ENCODE measurements around the gene KRTAP5-11.
"Not testable (repeated sequence)": the region's sequence is repeated elsewhere in the genome, so short reads cannot be mapped to it uniquely, and the experiment has no call there.

KRTAP5-11 gene

GRCh38 chr11:71543866-71544265, 38.8 kb downstream of the KRTAP5-11 start:
- TF ChIP-seq CTCF (IDR thresholded peaks at IDR 0.05; ENCODE audit: extremely low read depth, missing control alignments): no peak
- no peak for DNase-seq (ENCODE audit: low spot score)

- no peak for DNase-seq (ENCODE audit: low spot score)
- TF ChIP-seq CTCF (IDR thresholded peaks at IDR 0.05; ENCODE audit: extremely low read depth, missing control alignments): no peak
Measured at GRCh38 chr11:71542879-71543777, 39.5 kb downstream of the KRTAP5-11 start.

GRCh38 chr11:71542382-71542781, 40.3 kb downstream of the KRTAP5-11 start:
- TF ChIP-seq CTCF (IDR thresholded peaks at IDR 0.05; ENCODE audit: extremely low read depth, missing control alignments): no peak
- no peak for DNase-seq (ENCODE audit: low spot score)

DNA sequence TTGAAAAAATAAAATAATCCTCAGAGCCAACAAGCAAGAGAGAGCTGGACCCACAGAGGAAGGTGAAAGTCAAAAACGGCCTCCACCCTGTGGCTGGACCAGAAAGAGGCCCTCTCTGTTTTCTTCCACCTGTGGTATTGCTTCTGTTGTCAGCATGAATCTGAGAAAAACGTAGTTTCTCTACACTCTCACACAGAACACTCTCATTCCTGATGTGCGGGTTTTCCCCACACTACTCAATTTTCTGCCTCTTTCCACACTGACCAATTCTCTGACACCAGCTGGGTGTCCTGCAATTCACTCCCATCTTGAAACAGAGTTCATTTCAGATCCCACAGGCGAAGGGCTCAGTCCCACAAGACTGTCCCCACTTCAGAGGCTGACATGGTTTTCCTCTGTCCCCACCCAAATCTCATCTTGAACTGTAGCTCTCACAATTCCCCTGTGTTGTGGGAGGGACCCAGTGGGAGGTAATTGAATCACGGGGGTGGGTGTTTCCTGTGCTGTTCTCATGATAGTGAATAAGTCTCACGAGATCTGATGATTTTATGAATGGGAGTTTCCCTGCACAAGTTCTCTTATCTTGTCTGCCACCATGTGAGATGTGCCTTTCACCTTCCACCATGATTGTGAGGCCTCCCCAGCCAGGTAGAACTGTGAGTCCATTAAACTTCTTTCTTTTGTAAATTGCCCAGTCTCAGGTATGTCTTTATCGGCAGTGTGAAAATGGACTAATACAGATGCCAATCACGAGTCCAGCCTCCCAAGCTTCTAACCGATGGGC, 42.0 kb downstream of the KRTAP5-11 start:
- DNase-seq (ENCODE audit: low spot score): peak; percentile 46

DNA sequence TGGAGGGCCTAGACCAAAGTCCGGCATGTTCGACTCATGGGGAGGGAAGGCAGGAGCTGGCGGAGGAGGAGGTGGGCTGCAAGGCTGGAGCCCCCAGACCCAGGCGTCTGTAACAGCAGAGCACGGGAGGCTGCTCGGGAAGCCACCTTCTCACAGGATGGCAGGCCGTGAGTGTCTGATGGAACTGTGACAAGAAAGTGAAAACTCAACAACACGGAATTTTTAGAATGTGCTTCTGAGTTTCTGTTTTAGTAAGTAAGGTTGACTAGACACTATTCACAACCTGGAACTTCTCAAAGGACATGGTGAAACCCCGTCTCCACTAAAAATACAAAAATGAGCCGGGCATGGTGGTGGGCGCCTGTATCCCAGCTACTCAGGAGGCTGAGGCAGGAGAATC, 42.7 kb downstream of the KRTAP5-11 start:
- peak; percentile 46 for DNase-seq (ENCODE audit: low spot score)

DNA sequence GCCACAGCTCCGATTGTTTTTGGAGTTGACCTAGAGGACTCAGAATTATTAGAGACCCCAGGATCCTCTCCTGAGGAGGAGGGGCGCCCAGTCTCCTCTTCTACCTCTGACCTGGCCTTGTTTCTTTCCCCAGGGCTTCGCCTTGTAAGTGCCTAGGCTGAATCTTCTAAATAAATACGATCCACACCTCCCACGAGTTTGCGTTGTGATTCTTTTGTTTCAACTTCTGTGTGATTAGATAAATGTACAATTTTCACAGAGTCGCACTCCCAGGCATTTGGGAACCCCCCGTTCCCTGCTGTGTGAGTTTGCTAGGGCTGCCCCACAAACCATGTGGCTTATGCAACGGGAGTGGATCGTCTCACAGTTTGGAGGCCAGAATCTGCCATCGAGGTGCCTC, 43.7 kb downstream of the KRTAP5-11 start:
- TF ChIP-seq CTCF (IDR thresholded peaks at IDR 0.05; ENCODE audit: extremely low read depth, missing control alignments): no peak

GRCh38 chr11:71538666-71538990, 44.0 kb downstream of the KRTAP5-11 start:
- no peak for DNase-seq (ENCODE audit: low spot score)
- TF ChIP-seq CTCF (IDR thresholded peaks at IDR 0.05; ENCODE audit: extremely low read depth, missing control alignments): no peak

More for the DNA sequence above, 43.7 kb downstream of the KRTAP5-11 start:
- DNase-seq (ENCODE audit: low spot score): no peak

DNA sequence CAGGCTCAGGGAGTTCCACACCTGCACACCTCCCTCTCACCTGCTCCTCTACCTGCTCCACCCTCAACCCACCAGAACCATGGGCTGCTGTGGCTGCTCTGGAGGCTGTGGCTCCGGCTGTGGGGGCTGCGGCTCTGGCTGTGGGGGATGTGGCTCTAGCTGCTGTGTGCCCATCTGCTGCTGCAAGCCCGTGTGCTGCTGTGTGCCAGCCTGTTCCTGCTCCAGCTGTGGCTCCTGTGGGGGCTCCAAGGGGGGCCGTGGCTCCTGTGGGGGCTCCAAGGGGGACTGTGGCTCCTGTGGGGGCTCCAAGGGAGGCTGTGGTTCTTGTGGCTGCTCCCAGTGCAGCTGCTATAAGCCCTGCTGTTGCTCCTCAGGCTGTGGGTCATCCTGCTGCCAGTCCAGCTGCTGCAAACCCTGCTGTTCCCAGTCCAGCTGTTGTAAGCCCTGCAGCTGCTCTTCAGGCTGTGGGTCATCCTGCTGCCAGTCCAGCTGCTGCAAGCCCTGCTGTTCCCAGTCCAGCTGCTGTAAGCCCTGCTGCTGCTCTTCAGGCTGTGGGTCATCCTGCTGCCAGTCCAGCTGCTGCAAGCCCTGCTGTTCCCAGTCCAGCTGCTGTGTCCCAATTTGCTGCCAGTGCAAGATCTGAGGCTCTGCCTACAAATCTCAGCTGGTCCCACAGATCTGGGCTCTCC, 44.6 kb downstream of the KRTAP5-11 start, which contains the start of gene KRTAP5-8:
KRTAP5-8 (plus strand) TSS at position 49 of the 689 bp plus-strand sequence; CDS start at position 80, 31 bp downstream.
- DNase-seq (ENCODE audit: low spot score): not testable (repeated sequence)
